Fibroblast of skin of scalp (primary cell): Measurements from ENCODE around the gene PHF13.

Experiments used
- DNase-seq: peaks from one replicate; pipeline ENCODE4 v3.0.0-alpha.2; 2013

PHF13 gene

DNA sequence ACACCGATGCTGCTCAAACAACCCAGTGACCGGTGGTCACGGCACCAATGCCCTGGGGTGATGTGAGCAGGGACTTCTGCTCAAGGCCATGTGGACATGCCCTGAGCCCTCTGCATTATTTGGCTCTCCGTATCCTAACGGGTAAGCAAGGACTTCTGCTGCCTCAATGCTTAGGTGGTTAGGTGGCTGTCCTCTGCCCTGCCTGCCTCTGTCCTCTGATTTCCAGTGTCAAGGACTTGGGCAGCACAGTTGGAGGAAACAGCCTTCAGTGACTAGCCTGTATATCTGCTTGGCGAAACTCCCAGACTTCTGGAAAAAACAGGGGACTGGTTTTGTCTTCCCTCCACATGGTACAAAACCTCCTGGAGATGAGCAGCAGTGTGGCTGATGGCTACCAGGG is 53.6 kb downstream of the PHF13 start:
- DNase-seq, result no peak

DNA sequence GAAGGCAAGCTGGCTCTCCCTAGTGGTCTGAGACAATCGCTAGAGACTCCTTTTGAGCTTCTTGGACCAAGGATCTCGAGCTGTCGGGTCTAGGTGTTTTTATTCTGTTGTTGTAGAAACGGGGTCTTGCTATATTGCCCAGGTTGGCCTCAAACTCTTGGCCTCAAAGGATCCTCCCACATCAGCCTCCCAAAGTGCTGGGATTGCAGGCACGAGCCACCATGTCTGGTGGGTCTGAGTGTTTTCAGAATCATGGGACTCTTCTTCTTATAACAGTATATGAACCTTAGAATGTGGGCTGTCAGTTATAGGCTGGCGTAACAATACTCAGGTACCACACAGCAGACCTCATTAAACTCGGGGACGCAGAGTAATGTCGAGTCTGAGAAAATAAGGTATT is 55.0 kb downstream of the PHF13 start:
- DNase-seq, result no peak

DNA sequence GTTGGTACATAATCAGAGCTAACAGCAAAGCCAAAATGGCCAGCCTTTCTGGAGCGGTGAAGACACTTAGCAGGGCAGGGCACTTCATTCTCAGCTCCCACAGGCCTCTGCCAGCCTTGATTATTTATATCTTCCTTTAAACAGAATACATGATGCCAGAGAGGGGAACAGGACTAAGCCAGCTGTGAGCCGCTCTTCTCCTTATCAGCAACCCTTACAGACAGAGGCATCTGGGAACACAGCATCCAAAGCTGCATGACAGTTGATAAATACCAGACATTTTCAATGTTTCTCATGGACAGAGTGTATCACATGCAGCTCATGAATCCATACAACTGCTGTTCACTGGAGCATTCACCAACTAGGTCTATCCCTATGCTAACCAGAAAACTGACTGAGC is 59.0 kb downstream of the PHF13 start:
- DNase-seq, result no peak
